Small intestine (tissue), 7 donors: ENCODE results near the gene HIPK4. TPM values are rescaled to one million over a fixed set of nuclear protein-coding genes. Genes with fewer than 3 reads are reported as not detected.
A peak's percentile ranks its signal among the peaks of the same experiment; 100 is the strongest.

Experiments used
- DNase-seq, 2 donors: peaks; one replicate each; pipeline versions ENCODE4 v3.0.0 to v3.0.0-alpha.2; 2013
- FAIRE-seq: peaks from 2 replicates; lab custom pipeline; 2012; peaks lifted over from hg19 to GRCh38; lab: Jason Lieb, UNC
- H3K27ac ChIP-seq, 3 donors: one replicate each; pipeline ENCODE4 v1.5.1; 2013; ENCODE audit warnings: low read length in 2 of 3, mild to moderate bottlenecking in 2 of 3, control low read depth in 1 of 3, inconsistent platforms in 1 of 3, low read depth in 1 of 3, moderate library complexity in 1 of 3
- H3K27me3 ChIP-seq, 3 donors: one replicate each; pipeline ENCODE4 v1.6.1; 2013; ENCODE audit warnings: low read length in 3 of 3, inconsistent platforms in 1 of 3; ENCODE audit not compliant: control insufficient read depth in 3 of 3, insufficient read depth in 3 of 3
- H3K36me3 ChIP-seq, 3 donors: one replicate each; pipeline ENCODE4 v1.6.1; 2013; ENCODE audit warnings: low read length in 3 of 3, inconsistent platforms in 1 of 3, low read depth in 1 of 3, mild to moderate bottlenecking in 1 of 3, moderate library complexity in 1 of 3; ENCODE audit not compliant: control insufficient read depth in 3 of 3, insufficient read depth in 2 of 3
- H3K4me1 ChIP-seq, 3 donors: one replicate each; pipeline ENCODE4 v1.6.1; 2013; ENCODE audit warnings: low read length in 2 of 3, inconsistent platforms in 1 of 3, low read depth in 1 of 3, mild to moderate bottlenecking in 1 of 3, moderate library complexity in 1 of 3; ENCODE audit not compliant: control insufficient read depth in 3 of 3, insufficient read depth in 2 of 3
- H3K4me3 ChIP-seq, 3 donors: one replicate each; pipeline ENCODE4 v1.5.1; 2013; ENCODE audit warnings: low read length in 3 of 3, control low read depth in 1 of 3, inconsistent platforms in 1 of 3, low read depth in 1 of 3, mild to moderate bottlenecking in 1 of 3, moderate library complexity in 1 of 3
- H3K9me3 ChIP-seq, 2 donors: one replicate each; pipeline ENCODE4 v1.6.1; 2013; ENCODE audit warnings: low read depth in 1 of 2, low read length in 1 of 2; ENCODE audit not compliant: control insufficient read depth in 2 of 2, insufficient read depth in 1 of 2
- WGBS, 3 donors: extraction: QIAGEN DNeasy Blood & Tissue Kit; methylation state at CpG; one replicate each; pipeline ENCODE4 v1.1.7; 2013; 5-methylcytosine and 5-hydroxymethylcytosine counted together
- polyA plus RNA-seq, 4 donors: library from polyadenylated mRNA; stranded (reverse) in 3 of 4; unstranded in 1 of 4; fragments of 200-250 nt in 3 of 4; fragments of 120-200 nt in 1 of 4; gene quantifications; one replicate each; pipeline versions ENCODE4 v1.2.1 to v1.2.3, GENCODE V29; 2013
- donor health status: healthy with polysubstance abuse.
- donor health status: control.
- donor health status: control.
- donor health status: Bipolar disorder and iron deficiency.
- donor health status: healthy.

Gene HIPK4
- polyA plus RNA-seq, 4 donors: 0.07 TPM; not detected in 2

DNA sequence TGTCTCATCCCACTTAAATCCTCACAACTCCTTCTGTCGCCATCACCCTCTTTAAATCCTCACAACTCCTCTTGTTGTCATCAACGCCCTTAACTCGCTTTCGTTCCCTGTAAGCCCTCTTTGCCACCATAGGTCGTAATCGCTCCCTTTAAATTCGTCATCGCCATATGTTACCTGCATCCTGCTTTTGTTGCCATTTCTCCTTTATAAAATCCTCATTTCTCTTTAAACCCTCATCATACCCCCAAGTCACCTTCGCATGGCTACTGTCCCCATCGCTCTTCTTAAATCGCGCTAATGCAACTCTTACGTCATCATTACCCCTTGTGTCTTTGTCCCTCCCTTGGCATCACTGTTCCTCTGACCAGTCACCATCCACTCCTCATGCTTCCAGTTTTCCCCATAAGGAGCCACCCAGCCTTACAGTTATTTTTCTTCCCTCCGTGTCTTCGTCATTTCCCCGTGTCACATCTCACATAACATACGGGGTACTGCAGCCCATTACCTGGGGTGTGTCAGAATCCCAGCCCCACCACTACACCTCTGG lies 40.9 kb downstream of the HIPK4 start:
- no peaks in the 10 kb centered on the region for H3K27me3 ChIP-seq
- no peaks in the 10 kb centered on the region for H3K36me3 ChIP-seq
- no peaks in the 10 kb centered on the region for H3K9me3 ChIP-seq
- 14 to 15% (median 15%) methylated on average over 17 of the region's 17 CpGs for WGBS, 3 donors
- FAIRE-seq (no peak), DNase-seq (peak; percentile 37 to 53)
- H3K27ac ChIP-seq: peak overlapping the region in 2 of 3 donors; percentile 13 to 44
- peaks cover 0 to 3% (median 0%) of the 10 kb centered on the region in 3 donors for H3K4me1 ChIP-seq
- peak overlapping the region; percentile 10 to 83 (median 69) for H3K4me3 ChIP-seq

DNA sequence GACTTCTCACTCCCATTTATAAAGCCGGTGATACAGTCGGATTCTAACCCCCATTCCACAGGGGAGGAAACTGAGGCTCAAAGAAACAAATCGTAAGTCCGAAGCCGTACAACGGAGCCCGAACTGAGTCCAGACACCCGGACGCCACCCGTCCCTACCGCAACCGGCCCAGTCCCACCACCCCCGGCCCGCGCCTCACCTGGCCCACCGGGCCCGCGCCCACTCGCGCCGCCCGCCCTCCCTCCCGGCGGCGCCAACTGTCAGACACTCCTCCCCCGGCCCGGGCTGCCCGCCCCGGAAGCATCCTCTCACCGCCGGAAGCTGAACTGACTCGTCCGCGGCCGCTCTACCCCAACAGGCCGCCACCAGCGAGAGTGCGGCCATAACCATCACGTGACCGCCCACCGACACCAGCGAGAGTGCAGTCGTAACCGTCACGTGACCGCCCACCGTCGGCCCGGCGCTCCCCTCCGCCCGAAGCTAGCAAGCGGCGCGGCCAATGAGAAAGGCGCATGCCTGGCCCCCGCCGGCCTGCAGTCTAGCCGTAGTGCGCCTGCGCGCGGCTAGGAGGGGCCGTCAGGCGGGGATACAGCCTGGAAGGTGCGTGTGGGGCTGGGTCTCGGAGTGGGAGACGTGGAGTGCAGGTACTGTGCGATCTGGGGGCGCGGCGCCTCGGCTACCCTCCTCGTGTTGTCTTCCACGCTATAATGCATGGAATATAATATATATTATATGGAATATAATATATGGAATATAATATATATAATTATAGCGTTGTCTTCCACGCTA lies 41.7 kb downstream of the HIPK4 start, which contains the start of the genes C19orf47 and PLD3:
TSS of gene C19orf47 (minus strand) at position 273 of the 789 bp plus-strand sequence. CDS start 6,540 bp downstream, outside the sequence.
TSS of gene PLD3 (plus strand) at position 571 of the 789 bp plus-strand sequence. CDS start 17,789 bp downstream, outside the sequence.
- FAIRE-seq (no peak), DNase-seq (peak; percentile 99 to 100)
- H3K27ac ChIP-seq: peak within 1 kb of the TSS in 2 of 3 donors; percentile 44 to 83
- H3K4me3 ChIP-seq: peak within 1 kb of the TSS; percentile 62 to 90 (median 83)
- 1% methylated on average over 64 to 77 of the region's 77 CpGs for WGBS, 3 donors
- no peaks in the 10 kb centered on the region for H3K27me3 ChIP-seq
- H3K4me1 ChIP-seq: peaks cover 0 to 3% (median 0%) of the 10 kb centered on the region in 3 donors
- peaks cover 0 to 2% (median 0%) of the 10 kb centered on the region in 3 donors for H3K36me3 ChIP-seq
- no peaks in the 10 kb centered on the region for H3K9me3 ChIP-seq

DNA sequence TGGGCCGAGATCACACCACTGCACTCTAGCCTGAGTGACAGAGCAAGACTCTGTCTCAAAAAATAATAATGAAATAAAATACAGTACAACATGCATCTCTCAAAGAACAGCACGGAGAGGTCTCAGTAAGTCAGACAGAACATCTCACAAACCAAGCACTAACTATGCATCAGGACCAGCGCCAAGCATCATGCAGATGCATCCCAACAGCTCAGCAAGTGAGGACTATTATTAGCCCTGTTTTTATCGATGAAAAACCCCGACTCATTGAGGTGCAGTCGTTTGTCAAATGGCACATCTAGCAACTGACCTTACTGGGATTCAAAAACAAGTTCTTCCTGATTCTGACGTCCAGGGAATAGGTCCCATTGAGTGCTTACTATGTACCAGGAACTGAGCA lies 45.6 kb downstream of the HIPK4 start:
- Histone ChIP-seq H3K4me3 (no peak overlapping the region), H3K4me1 (peaks cover 0 to 2% (median 0%) of the 10 kb centered on the region in 3 donors), H3K27ac (no peak overlapping the region), H3K9me3 (no peaks in the 10 kb centered on the region), H3K36me3 (peaks cover 0 to 8% (median 0%) of the 10 kb centered on the region in 3 donors), H3K27me3 (no peaks in the 10 kb centered on the region)
- FAIRE-seq (no peak), DNase-seq (no peak)
- 75 to 81% (median 81%) methylated on average over 7 of the region's 7 CpGs for WGBS, 3 donors

DNA sequence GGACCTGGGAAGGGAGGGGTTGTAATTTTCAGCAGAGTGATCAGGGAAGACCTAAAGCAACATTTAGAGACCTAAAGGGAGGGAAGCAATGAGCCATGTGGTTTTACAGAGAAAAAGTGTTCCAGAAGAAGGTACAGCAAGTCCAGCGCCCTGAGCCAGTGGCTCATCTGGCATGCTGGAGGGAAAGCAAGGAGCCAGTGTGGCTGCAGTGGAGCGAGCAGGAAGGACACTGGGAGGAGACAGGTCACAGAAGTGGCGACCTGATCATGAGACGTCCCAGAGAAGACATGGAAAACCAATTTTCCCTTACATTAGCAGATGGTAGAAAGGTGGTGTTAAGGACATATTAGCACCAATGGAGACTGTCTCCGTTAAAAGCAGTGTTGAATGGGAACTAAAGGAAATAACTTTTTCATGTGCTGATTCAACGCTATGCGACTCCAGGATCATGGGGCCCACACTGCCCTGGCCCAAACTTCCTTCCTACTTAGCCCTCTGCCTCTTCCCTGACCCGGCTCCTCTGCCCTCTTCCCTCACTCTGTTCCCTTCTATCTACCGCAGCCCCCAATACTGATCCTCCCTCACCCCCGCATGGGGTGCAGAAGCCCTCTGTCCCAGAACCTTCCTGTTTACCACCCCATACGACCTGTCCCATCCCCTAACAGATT lies 47.2 kb downstream of the HIPK4 start:
- Histone ChIP-seq H3K36me3 (peaks cover 0 to 8% (median 0%) of the 10 kb centered on the region in 3 donors), H3K4me3 (no peak overlapping the region), H3K27me3 (no peaks in the 10 kb centered on the region), H3K4me1 (no peaks in the 10 kb centered on the region), H3K27ac (no peak overlapping the region), H3K9me3 (no peaks in the 10 kb centered on the region)
- WGBS, 3 donors: 86 to 93% (median 88%) methylated on average over 11 of the region's 11 CpGs
- DNase-seq (no peak), FAIRE-seq (no peak)

DNA sequence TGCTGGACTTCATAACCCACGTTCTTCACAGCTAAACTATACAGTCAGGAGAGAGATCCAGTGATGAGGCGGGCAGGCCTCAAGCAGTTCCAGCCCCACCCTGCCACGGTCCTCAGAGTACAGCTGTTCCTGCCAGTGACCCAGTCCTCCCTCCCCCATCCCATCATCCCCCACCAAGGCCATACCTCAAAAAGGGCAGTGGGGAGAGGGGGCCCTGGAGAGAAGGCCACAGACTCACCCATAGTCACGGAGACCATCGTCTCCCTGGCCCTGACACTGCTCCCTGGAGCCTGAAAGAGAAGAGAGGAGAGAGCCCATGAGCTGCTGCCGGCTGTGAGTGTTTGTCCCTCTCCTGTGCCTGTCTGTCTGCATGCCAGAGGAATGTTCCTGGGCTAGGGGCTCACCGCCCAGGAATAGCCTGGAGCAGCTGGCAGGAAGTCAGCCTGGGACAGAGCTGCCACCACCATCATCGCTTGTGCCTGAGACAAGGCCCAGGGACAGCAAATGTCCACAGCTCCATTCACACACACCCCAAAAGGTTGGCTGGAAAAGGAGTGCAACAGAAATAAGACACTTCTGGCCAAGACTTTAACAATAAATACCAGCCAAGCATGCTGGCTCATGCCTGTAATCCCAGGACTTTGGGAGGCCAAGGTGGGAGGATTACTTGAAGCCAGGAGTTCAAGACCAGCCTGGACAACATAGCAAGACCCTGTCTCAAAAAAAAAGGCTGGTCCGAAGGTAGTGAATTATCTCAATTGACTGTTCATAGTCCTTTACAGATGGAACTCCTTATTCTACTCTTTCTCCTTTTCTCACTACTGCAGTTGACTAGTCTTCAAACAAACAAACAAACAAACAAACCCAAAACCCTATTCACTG lies 48.1 kb downstream of the HIPK4 start:
- Histone ChIP-seq H3K4me3 (no peak overlapping the region), H3K27ac (peak overlapping the region in 1 of 3 donors; percentile 33), H3K36me3 (peaks cover 0 to 8% (median 0%) of the 10 kb centered on the region in 3 donors), H3K4me1 (no peaks in the 10 kb centered on the region), H3K27me3 (no peaks in the 10 kb centered on the region), H3K9me3 (no peaks in the 10 kb centered on the region)
- 79 to 86% (median 79%) methylated on average over 9 of the region's 9 CpGs for WGBS, 3 donors
- FAIRE-seq (no peak), DNase-seq (no peak)

DNA sequence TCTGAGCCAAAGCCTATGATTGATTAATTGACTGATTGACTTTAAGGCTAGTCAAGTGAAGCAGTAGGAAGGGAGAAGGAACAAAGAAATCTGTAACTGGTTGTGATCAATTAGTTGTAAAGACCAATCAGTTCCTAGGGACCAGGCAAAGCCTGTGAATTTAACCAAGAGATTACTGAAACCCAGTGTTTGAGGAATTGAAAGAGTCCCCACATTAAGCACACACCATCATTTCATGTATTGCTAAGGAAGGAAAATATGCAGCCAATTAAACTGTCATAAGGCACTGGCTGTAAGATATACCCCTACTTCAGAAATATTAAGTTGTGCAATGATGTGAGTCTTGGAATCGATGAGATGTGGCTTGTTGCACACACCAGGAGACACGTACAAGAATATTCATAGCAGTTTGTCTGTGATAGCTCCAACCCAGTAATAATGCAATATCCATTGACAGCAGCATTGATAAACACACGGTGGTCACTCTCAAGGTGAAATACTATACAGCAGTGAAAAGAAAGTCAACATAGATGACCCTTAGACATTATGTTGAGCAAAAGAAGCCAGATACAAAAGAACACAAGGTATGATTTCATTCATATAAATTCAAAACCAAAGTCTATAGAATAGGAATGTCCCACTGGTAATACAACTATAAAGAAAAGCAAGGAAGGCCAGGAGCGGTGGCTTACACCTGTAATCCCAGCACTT lies 50.8 kb downstream of the HIPK4 start:
- H3K9me3 ChIP-seq: no peaks in the 10 kb centered on the region
- no peaks in the 10 kb centered on the region for H3K27me3 ChIP-seq
- H3K4me3 ChIP-seq: no peak overlapping the region
- FAIRE-seq: no peak
- no peak overlapping the region for H3K27ac ChIP-seq
- peaks cover 3 to 28% (median 4%) of the 10 kb centered on the region in 3 donors for H3K36me3 ChIP-seq
- no peaks in the 10 kb centered on the region for H3K4me1 ChIP-seq
- no peak for DNase-seq
- WGBS, 3 donors: 94 to 98% (median 97%) methylated on average over 4 of the region's 4 CpGs

DNA sequence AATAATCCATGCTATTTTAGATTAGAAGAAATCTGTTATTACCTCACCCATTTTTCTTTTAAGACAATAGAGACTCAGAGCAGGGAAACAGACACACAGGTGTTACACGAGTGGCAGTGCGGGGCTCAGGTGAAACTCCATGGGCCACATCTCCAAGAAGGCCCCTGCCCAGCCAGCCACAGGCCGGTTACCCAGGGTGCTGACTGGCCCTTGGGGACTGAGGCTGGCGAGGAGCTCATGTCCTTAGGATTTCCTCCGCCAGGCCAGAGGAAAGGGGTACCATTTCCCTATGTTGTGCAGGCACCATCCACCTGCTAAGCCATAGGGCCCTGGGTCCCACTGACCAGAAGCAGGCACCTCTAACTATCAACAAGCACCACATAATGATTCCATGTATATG lies 52.4 kb downstream of the HIPK4 start:
- H3K27ac ChIP-seq: no peak overlapping the region
- DNase-seq (no peak), FAIRE-seq (no peak)
- 96 to 97% (median 97%) methylated on average over 5 of the region's 5 CpGs for WGBS, 3 donors
- H3K36me3 ChIP-seq: peaks cover 4 to 31% (median 8%) of the 10 kb centered on the region in 3 donors
- H3K4me1 ChIP-seq: no peaks in the 10 kb centered on the region
- no peaks in the 10 kb centered on the region for H3K27me3 ChIP-seq
- H3K4me3 ChIP-seq: no peak overlapping the region
- no peaks in the 10 kb centered on the region for H3K9me3 ChIP-seq
